Measurements from ENCODE around the gene KSR2.
"Not testable (repeated sequence)": the region's sequence is repeated elsewhere in the genome, so short reads cannot be mapped to it uniquely, and the experiment has no call there.

DNA sequence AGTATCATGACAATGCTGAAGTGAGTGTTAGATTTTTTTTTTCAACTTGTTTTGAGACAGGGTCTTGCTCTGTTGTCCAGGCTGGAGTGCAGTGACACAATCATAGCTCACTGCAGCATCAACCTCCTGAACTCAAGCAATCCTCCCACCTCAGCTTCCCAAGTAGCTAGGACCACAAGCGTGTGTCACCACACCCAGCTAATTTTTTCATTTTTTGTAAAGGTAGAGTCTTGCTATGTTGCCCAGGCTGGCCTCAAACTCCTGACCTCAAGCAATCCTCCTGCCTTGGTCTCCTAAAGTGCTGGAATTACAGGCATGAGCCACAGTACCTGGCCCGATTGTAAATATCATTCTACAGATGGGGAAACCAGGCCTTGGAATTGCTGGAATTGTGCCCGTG lies 94.6 kb downstream of the KSR2 start:
- not testable (repeated sequence) for TF ChIP-seq POLR2A (IDR thresholded peaks at IDR 0.05; ENCODE audit: low read length); GATA1 (IDR thresholded peaks at IDR 0.05; ENCODE audit: low read depth, low read length)

All from erythroblast (primary cell).